GM21786 (cell line): ENCODE measurements around the gene GDPD5.

ENCODE experiments used
- ATAC-seq: cut with Tn5 transposase; IDR thresholded peaks from one replicate; pipeline ENCODE4 v1.9.1; 2021; ENCODE audit not compliant: unreplicated experiment

Gene GDPD5

DNA sequence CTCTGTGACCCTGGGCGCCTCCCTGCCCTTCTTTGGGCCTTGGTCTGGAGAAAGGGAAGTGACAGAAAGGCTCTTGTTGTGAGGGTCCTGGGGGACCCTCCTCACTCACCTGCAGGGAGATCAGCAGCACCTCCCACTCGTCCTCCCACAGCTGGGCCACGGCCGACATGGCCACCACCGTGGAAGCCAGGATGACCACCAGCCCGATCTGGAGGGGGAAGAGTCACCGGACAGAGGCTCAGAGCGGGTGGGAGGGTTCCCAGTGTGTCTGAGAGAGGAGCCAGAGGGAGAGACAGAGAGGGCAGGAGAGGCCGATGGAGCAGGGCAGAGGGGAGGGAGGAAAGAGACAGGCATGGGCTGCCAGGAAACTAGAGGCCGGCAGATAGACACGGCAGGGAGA is 76.0 kb downstream of the GDPD5 start:
- ATAC-seq, result no peak

DNA sequence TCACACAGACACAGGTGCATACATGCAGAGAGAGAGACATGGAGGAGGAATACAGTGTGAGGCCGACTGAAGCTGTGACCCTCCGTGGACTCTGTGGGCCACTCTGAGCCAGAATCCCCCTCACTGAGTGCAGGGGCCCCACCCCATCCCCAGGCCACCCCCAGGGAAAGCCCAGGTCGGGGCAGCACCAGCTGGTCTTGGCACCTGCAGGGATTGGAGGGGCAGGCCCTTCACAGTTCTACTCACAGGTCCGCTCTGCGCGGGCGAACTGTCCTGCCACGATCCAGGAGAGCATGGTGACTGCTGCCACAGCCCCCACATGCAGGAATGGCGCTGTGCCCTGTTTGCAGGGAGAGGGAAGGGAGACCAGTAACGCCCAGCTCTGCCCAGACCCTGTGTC is 76.5 kb downstream of the GDPD5 start:
- ATAC-seq, result no peak

DNA sequence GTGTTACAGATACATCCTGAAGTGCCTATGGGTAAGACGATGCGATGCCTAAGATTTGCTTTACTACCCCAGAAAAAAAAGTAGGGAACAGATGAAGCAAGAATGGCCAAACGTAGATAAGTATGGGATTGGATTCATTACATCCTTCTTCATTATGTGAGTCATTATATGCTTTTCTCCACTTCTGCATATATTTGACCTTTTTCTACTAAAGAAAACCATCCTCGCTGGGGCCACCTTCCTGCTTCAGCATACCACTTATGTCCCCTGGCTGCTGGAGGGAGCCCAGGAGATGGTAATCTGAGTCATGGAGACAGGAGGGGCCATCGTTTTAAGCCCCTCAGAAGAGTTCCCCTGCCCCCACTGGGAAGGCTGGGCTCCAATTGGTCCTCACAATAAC is 78.3 kb downstream of the GDPD5 start:
- no peak for ATAC-seq

DNA sequence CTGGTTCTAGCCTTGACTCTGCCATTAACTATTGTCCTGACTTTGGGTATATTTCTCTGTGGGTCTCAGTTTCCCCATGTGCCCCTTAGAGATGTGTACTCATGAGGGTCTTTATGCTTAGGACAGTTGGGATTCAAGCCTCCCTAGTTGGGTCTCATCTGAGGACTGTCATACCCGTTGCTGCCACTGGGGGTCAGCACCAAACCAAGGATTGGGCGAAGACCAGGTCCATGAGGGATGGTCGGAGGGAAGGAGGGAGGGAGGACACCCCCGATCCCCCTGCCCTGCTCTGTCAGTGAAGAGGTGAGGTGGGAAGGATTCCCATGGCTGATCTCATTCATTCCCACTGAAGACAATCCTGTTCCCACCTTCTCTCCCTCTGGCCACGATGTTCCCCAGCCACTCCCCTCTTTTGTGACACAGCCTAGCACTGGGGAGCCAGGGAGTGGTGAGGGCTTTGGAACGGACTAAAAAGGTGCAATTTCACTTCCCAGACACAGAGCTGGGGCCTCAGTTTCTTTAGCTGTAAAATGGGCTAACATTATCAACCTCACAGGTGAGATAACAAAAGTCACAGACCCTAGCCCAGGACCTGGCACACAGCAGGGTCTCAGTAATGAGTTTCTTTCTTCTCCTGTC is 80.3 kb downstream of the GDPD5 start:
- no peak for ATAC-seq

DNA sequence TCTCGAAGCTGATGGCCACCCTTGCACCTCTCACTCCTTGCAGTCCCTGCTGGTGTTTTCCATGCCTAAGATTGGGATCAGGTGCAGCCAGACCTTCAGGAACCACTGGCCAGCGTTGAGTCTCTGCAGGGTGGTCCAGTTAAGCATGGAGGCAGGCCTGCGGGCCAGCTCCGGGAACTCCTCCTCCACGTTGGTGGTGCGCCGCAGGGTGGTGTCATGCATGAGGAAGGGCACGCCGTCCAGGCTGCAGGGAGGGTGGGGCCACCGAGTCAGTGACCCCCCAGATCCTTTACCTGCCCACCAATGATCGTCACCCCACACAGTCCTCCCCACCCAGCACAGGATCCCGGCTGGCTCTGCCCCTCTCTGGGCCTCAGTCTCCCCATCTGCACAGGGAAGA is 82.7 kb downstream of the GDPD5 start:
- no peak for ATAC-seq

DNA sequence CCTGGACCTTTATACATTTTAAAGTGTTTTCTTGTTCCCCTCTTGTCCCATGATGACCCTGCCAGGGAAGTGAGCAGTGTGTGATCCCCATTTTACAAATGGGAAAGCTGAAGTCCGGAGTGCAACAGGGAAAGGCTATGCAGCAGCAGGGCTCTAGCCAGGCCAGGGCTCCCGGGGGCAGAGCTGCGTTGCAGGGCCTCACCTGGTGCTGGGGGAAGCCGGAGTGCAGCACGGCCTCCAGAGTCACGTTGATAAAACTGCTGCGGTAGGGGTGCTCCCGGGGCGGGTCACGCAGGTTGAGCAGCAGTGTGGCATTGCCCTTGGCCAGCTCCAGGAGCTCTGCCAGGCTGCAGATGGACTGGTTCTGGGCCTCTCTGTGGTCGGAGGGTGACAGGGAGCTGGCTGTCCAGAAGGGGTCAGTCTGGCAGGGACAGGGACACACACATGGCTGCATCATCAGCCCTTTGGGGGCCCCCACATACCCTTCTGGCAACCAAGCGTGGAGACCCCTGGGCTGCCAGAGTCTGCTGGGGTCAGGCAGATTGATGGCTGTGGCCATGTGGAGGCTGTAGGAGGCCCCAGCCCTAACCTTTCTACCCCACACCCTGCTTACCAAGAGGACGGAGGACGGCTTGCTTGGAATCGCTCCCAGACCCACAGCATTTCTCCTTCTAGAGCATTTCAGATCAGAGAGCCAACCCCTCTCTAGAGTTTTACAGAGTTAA is 83.4 kb downstream of the GDPD5 start:
- ATAC-seq, result no peak

DNA sequence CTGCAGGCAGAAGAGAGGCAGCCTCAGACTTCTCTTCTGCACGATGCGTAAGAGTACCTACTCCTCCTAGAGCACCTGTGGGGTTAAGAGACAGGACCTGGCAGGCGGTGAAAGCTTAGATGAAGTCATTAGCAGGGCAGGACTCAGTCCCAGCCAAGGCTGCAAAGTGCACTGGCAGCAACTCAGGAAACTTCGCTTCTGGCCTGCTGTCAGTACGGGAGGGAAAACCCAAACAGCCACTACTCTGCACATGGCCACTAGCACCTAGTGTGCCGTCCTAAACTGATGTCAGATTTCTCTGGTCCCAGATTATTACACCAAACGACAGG is 84.0 kb downstream of the GDPD5 start:
- no peak for ATAC-seq

DNA sequence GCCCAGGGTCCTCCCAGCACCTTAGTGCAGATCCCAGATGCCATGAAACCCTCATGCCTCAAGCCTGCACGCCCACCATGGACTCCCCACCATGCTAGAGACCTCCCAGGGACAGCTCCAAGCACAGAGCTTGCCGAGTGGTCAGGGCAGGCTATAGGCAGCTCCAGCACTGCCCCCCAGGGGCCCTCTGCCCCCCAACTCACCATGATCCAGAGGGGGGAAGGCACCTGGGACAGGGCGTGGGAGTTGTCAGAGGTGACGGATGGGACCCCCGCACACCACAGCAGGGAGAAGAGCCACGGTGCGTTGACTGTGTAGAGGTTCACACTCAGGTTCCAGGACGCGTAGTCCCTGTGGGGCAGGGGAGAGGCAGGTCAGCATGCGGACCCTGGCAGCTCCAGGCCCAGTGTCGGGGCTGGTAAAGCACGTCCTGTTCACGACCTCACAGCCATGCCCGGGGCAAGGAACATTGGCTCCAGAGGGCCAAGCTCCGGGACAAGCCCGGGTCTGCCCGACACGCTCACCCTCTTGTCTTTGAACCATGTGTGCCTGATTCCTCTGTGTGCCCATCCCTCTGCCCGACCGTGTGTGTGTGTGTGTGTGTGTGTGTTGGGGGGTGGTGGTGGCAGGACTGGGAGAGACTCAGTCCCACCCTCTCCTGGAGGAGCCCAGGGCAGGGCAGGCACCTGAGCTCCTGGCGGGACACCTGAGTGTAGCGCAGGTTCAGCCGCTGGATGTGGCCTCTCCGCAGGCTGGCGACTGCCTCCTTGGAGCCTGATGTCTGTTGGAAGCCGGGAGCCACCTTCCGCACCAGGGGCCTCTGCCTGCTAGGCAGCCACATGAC is 84.6 kb downstream of the GDPD5 start:
- ATAC-seq, result no peak

DNA sequence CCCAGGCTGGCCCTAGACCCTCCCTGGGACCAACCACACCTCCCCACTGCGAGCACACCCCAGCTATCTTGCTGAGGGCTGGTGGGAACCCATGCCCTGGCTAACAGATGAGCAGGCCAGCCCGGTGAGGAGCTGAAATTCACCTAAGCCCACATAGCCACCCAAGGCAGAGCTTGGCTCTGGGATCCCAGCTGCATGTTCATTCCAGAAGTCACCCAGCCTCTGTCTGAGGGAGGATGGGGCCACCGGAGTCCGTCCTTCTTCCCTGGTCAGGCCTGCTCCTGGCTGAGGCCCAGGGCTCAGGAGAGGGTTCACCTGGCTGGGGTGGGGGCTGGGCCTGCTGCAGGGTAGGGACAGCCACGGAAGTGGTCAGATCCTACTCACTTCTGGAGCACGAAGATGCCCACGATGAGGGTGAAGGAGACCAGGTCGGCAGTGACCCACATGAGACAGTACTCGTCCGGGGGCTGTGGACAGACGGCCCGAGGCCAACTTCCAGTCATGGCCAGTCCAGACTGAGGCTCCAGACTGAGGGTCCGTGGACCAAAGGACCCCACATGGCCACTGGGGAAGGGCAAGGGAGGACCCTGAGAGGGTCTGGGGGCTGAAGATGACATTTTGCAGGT is 86.1 kb downstream of the GDPD5 start:
- no peak for ATAC-seq

DNA sequence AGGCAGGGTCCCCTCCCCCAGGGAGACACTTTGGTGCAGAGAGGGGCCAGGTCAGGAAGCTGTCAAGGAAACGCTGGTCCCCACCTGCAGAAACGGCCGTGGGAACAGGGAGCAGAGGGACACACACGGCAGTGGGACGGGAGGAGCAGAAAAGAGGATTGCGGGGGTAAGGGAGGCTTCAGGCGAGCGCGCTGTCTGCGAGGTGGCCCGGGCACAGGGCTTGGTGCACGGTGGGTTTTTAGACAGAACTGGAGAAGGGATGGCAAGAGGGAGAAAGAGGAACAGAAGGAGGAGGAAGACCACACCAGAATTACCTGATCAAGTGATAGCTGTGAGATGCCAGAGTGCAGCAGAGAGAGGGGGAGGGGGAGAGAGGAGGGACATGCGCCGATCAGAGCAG is 86.7 kb downstream of the GDPD5 start:
- no peak for ATAC-seq

DNA sequence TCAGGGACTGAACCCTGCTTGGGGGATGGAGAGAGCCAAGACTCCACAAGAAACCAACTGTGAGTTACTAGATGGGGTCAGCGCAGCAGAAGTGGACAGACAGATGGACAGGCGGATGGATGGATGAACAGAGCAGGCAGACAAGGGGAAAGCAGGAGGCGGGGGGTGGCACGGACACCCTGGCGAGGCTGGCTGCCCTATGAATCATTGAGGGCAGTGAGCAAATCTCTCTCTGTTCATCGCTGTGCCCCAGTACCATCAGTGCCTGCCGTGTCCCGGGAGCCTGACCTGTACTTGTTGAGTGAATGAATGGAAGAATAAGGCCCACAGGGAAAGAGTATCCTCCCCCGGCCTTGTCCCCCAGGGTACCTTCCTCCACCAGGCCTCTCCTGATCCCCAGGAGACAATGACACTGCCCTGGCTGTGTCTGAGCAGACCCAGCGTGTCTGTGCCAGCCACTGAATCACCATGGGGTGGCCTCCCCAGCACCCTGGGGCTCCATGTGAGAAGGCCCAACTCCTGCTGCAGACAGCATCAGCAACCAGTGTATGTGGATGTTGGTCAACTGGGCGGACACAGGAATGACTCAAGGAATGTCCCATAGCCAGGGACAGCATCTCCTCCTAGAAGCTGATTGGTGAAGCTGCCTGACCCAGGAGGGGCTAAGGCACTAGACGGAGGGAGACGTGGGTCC is 87.6 kb downstream of the GDPD5 start:
- ATAC-seq, result no peak

DNA sequence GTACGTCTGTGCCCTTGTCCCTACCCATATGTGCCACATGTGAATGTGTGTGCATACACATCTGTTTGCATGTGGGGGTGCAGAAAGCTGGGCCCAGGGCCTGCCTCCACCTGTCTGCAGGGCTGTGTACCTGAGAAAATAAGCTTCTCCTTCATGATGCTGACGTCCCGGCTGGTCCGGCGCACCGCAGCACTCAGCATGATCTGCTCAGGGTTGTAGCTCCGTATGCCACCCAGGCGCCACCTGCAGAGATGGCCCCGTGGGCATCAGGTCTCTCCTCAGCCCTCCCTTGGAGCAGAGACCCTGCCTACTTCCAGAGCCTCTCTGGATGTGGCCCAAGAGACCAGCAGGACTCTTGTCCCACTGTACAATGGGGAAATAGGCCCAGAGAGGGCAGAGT is 88.9 kb downstream of the GDPD5 start:
- no peak for ATAC-seq

DNA sequence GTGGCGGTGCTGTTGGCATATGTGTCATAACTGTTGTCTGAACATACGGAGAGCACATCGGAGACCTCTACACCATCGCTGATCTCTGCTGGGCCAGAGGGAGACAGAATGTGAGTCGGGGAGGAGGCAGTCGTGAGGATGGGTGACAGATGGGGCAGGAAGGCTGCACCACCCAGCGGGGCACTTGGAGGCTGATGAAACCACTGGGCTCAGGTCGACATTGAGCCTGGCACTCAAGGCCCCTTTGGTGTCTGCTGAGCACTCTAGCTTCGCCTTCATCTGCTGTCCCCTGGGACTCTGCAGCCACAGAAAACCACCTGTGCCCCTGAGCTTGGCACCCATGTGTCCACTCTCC is 90.2 kb downstream of the GDPD5 start:
- no peak for ATAC-seq

DNA sequence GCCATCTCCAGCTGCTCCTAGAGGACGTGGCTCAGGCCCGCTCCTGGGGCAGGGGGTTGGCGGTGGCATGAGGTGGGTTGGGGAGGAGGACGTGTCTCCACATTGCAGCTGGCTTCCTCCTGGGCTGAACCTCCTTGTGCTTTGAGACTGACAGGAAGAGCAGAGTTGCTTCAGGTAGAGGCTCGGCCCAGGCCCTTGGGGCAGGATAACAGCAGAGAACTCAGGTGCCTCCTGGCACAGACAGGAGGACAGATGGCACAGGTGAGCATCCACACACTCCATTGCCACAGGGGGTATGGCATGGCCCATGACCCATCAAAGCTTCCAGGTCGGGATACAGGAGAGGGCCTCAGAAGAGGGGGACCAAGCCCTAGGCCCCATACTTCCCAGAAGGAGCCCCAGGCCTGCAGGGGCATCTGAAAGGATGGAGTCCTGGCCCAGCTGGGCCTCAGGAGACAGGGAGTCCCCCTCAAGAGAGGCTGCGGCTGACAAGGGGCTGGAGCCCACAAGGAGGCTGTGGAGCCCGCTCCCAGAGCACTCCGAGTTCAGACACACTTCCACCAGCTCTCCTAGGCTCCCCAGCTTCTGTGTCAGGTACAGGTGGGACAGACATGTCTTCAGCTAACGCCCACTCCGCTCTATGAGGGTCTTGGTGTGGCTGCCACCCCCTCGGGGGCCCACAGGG is 90.7 kb downstream of the GDPD5 start:
- no peak for ATAC-seq

DNA sequence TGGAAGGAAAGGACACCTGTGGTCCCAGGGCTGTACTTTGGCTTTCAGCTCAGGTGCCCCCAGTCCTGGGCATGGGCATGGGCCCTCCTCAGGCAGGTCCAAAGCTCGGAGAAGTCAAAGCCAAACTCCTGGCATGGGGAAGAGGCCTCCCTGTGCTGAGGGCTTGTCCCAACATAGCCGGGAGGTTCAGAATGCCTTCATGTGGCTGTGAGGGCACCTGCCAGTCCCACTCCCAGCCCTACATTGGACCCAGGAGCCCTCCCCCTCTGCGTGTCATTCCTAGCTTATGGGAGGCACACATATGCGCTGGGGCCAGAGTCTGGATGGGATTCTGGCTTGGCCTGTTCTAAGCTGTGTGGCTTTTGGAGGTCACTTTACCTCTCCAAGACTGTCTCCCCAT is 91.7 kb downstream of the GDPD5 start:
- no peak for ATAC-seq

DNA sequence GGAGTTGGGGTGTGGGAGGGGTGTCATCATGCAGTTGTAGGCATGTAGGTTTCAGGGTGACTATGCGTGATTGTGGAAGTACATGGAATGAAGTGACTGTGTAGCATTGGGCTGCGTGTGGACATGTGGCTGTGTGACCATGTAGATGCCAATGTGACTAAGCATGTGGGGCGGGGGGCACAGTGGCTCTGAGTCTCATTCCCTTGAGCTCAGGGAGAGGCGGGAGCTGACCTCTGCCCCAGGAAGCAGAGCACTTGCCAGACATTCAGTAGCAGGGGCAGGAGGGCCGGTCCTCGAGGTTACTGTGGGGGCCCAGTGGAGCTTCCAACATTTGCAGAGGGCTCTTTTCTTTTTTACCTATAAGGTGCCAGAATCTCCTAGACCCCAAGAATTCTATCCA is 92.3 kb downstream of the GDPD5 start:
- no peak for ATAC-seq

DNA sequence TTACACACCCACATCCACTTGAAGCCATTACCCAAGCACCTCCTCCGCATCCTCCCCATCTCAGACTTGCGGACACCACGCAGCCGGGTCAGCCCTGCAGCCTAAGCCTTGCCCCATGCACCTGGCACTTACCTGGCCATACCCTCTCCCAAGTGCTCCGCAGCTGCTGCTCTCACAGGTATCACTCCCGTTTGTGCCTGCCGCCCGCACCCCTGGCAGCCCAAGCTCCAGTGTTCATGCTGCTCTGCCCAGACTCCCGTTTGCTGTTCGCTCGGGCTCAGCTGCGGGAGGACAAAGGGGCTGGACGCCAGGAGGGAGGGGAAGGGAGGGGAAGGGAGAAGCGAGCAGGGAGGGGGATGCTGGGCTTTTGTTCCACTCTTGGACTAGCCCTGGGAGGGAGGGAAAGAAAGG is 92.8 kb downstream of the GDPD5 start, which contains the start of gene KLHL35:
Gene KLHL35 (minus strand): TSS at position 293 of the 411 bp plus-strand sequence. CDS start 2,574 bp downstream, outside the sequence.
- ATAC-seq, result no peak

DNA sequence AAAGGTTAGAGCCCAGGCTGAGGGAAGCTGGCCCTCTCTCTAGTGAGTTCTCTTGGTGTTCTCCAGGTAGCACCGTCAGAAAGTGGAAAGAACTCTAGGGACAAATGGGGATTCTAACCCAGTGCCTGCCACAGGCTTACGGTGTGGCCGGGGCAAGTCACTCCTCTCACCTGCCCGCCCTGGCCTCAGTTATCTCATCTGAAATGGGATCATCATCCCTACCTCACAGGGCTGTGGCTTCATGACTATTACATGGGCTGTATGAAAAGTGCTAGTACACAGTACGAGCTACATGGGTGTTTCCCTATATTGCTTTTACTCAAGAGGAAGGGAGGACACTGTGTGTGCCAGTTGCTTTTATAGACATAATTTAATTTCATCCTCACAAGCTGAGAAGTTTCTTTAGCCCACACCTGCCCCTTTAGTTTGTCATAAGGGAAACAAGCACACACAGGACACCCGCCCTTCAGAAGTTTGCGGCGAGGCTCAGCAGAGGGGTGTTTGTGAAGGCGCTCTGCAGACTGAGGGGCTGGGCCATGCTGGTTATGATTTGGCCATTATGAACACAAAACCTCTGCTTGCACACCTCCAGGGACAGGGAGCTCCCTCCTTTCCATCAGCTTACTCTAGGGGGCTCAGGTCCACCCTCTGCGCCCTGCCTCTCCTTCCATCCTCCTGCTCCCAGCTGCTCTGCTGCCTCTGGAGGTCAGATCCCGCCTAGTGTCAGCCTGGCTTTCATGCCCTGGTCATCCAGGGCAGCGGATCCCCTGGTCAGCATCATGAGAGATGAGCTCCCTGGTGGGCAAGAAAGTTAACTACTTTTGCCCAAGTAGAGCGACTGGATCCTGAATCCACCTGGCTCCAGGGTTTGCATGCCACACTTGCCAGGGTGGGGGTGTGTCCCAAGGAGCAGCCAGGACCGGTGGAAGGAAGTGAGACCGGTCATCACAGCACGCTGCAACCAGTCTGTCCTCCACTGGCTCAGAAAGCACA is 93.9 kb downstream of the GDPD5 start:
- no peak for ATAC-seq
